COLO668 (cell line): ENCODE measurements around the gene RSPH10B2.
A peak's percentile ranks its signal among the peaks of the same experiment; 100 is the strongest.
"Not testable (repeated sequence)": the region's sequence is repeated elsewhere in the genome, so short reads cannot be mapped to it uniquely, and the experiment has no call there.

Experiments
- DNase-seq: peaks from one replicate; lab custom pipeline; 2025; ENCODE audit not compliant: unreplicated experiment; lab: John Stamatoyannopoulos, UW

Gene RSPH10B2

DNA sequence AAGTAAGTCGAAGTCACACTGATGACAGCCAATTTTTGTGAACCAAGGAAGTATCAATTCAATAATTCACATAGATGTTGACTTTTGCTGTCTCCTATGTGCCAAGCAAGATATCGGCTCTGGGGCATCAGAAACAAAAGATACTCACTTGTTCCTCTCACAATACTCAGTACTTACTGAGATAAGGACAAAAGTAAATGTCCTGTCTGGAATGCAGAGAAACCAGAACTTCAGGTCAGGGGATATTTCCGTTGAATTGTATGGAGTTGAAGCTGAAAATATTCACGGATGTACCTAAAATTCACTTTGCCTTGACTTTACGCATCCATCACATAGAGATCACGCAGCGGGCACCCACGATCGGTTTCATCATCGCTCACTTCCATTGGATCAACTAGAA, 83.2 kb downstream of the RSPH10B2 start:
- DNase-seq = not testable (repeated sequence)

DNA sequence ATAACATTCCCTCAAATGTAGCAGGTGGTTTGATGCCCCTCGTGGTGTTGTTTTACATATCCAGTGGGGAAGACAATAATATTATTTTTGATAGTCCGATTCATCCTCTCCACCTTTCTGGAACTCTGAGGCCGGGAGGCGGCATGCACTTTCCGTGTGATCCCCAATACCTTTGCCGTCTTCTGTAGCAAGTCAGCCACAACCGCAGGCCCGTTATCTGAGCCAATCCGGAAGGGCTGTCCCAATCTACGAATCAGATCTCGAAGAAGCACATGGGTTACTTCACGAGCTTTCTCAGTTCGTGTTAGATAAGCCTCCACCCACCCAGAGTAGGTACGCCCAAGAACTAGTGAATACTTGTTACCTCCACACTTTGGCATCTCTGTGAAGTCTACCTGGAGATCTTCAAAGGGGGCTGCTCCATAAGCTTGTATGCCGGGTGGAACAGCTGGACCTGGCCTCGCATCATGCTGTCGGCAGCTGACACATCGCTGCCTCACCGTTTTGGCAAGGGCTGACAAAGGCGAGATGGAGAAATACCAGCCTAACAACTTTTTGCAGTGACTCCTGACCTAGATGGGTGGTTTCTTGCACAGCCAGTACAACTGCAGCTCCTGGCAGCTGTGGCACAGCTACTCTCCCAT, 88.5 kb downstream of the RSPH10B2 start:
- DNase-seq = not testable (repeated sequence)

DNA sequence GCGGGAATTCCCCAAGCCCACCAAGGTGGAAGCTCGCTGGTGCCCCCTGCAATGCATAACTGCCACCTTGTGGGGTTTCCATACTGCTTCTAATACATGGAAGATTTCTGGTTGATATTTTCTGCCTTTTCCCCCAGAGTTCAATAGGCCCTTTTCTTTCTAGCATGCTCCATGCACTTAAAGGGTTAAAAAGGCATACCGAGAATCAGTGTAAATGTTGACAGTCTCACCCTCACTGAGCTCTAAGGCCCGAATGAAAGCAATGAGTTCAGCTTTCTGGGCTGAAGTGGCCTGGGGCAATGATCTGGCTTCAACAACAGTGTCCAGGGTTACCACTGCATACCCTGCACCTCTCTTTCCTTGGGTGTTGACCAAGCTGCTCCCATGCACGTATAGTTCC, 89.2 kb downstream of the RSPH10B2 start:
- DNase-seq = not testable (repeated sequence)

DNA sequence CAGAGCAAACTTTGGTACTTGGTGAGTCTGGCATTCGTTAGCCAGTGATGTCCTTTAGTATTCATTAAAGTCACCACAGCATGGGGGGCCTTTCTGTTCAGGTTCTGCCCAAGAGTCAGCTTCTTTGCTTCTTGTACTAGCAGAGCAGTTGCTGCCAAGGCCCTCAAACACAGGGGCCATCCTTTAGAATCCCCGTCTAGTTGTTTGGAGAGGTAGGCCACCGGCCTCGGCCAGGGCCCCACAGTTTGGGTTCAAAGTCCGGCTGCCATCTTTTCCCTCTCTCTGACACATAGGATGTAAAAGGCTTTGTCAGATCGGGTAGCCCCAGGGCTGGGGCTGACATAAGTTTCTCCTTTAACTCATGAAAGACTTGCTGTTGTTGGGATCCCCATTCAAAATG, 89.8 kb downstream of the RSPH10B2 start:
- DNase-seq = not testable (repeated sequence)

DNA sequence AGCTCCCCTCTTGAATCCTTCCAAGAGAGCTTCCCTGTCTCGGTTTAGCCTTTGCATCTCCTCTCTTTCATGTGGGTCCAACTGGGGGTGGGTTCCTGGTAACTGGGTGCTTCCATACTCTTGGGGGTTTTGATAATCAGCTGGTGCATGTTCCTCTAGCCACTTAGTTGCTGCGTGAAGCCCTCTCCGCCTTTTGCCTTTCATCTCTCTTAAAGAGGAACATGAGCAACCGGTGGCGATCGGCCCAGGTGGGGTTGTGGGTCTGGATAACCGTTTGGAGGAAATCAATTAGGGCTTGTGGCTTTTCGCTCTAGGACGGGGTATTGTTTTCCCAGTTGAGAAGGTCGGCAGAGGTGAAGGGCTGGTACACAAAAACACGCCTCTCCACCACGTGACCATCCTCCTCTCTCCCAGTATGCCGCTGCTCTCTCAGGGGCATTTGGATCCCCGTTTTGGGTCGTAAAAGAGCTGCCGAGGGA, 92.1 kb downstream of the RSPH10B2 start:
- peak; percentile 24 for DNase-seq

DNA sequence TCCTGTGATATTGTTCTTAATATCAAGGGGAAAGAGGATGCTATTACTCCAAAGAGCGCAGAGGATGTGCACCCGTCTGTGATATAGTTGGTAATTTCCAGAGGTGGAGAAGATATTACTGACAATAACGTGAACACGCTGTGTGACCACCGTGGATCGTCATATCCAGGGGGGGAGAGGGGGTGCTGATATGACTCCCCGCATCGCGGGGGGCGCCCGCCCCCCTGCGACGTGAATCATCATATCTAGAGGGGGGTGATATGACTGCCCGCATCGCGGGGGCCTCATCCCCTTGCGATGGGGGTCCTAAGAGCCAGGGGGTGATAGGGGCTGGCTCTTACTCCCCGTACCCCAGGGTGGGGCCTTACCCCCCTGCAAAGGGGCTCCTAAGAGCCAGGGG, 93.8 kb downstream of the RSPH10B2 start:
- DNase-seq = not testable (repeated sequence)
